Activated CD4-positive, alpha-beta memory T cell treated with anti-CD3 and anti-CD28 coated beads, Interleukin-2, amount 10 ng/mL, durations not matched to agents 7 days and 5 days (primary cell): ENCODE results near the gene MET. TPM values are rescaled to one million over a fixed set of nuclear protein-coding genes. Genes with fewer than 3 reads are reported as not detected.
"Not testable (repeated sequence)": the region's sequence is repeated elsewhere in the genome, so short reads cannot be mapped to it uniquely, and the experiment has no call there.

ENCODE experiments used
- CTCF ChIA-PET: fragments of 350-600 bp; sonication (Branson Sonifier 250); formaldehyde crosslinking; loops from one replicate; lab custom pipeline; 2021; ENCODE audit warnings: antibody characterized with exemption, inconsistent platforms; lab: Charles Lee
- POLR2A ChIA-PET: fragments of 350-600 bp; sonication (Branson Sonifier 250); formaldehyde crosslinking; loops from one replicate; lab custom pipeline; 2021; ENCODE audit warnings: antibody characterized with exemption; lab: Charles Lee
- DNase-seq: peaks from one replicate; pipeline ENCODE4 v3.0.0-alpha.2; 2020
- H3K27ac Mint-ChIP-seq: one replicate; pipeline ENCODE4 v1.8.0; 2021; ENCODE audit warnings: mild to moderate bottlenecking, mixed read lengths
- H3K27me3 Mint-ChIP-seq: one replicate; pipeline ENCODE4 v1.8.0; 2021; ENCODE audit warnings: mixed read lengths
- H3K36me3 Mint-ChIP-seq: one replicate; pipeline ENCODE4 v1.8.0; 2021; ENCODE audit warnings: low read depth, mixed read lengths
- H3K4me1 Mint-ChIP-seq: one replicate; pipeline ENCODE4 v1.8.0; 2021; ENCODE audit warnings: mixed read lengths
- H3K4me3 Mint-ChIP-seq: one replicate; pipeline ENCODE4 v1.8.0; 2021; ENCODE audit warnings: mild to moderate bottlenecking, mixed read lengths
- H3K9me3 Mint-ChIP-seq: one replicate; pipeline ENCODE4 v1.8.0; 2021; ENCODE audit warnings: mixed read lengths
- total RNA-seq, 2 experiments: library from RNA; stranded (reverse); gene quantifications; one replicate each; pipeline ENCODE4 v1.2.3, GENCODE V29; 2021

Gene MET
- total RNA-seq, 2 experiments from 2014 or later, result 0.65 to 0.83 TPM

- H3K9me3 Mint-ChIP-seq, result no peaks in the 10 kb centered on the region
- H3K36me3 Mint-ChIP-seq, result no peaks in the 10 kb centered on the region
- ChIA-PET POLR2A (no interaction called here), CTCF (interaction anchor here (0.6 to 1.9 kb wide), 5 partner anchors 29 to 636 kb away, joined by 3 to 5 read pairs (median 4); partner anchors contain the start of gene MET)
- H3K27me3 Mint-ChIP-seq, result peaks cover 8% of the 10 kb centered on the region
- H3K27ac Mint-ChIP-seq, result no peak overlapping the region
- no peak for DNase-seq
- no peaks in the 10 kb centered on the region for H3K4me1 Mint-ChIP-seq
- no peak overlapping the region for H3K4me3 Mint-ChIP-seq
Measured at GRCh38 chr7:116809636-116810266, 137.8 kb downstream of the MET start.

- peaks cover 8% of the 10 kb centered on the region for H3K27me3 Mint-ChIP-seq
- POLR2A ChIA-PET, result no interaction called here
- CTCF ChIA-PET, result interaction anchor here (0.6 to 1.9 kb wide), 5 partner anchors 29 to 637 kb away, joined by 3 to 5 read pairs (median 4); partner anchors contain the start of gene MET
- no peaks in the 10 kb centered on the region for H3K36me3 Mint-ChIP-seq
- no peak for DNase-seq
- no peaks in the 10 kb centered on the region for H3K9me3 Mint-ChIP-seq
- H3K4me1 Mint-ChIP-seq, result no peaks in the 10 kb centered on the region
- H3K27ac Mint-ChIP-seq, result no peak overlapping the region
- no peak overlapping the region for H3K4me3 Mint-ChIP-seq
Measured at GRCh38 chr7:116810267-116811116, 138.5 kb downstream of the MET start.

GRCh38 chr7:116811768-116812167, 139.8 kb downstream of the MET start:
- Mint-ChIP-seq H3K27me3 (peaks cover 8% of the 10 kb centered on the region), H3K27ac (no peak overlapping the region), H3K4me1 (no peaks in the 10 kb centered on the region), H3K9me3 (no peaks in the 10 kb centered on the region), H3K36me3 (no peaks in the 10 kb centered on the region), H3K4me3 (no peak overlapping the region)
- DNase-seq, result no peak
- ChIA-PET POLR2A (no interaction called here), CTCF (no interaction called here)

- H3K27me3 Mint-ChIP-seq, result peaks cover 14% of the 10 kb centered on the region
- no peak for DNase-seq
- ChIA-PET CTCF (no interaction called here), POLR2A (no interaction called here)
- no peak overlapping the region for H3K27ac Mint-ChIP-seq
- H3K9me3 Mint-ChIP-seq, result no peaks in the 10 kb centered on the region
- H3K36me3 Mint-ChIP-seq, result no peaks in the 10 kb centered on the region
- H3K4me1 Mint-ChIP-seq, result no peaks in the 10 kb centered on the region
- no peak overlapping the region for H3K4me3 Mint-ChIP-seq
Measured at GRCh38 chr7:116812860-116813259, 140.9 kb downstream of the MET start.

- H3K9me3 Mint-ChIP-seq, H3K4me1 Mint-ChIP-seq, H3K27ac Mint-ChIP-seq, H3K36me3 Mint-ChIP-seq, H3K4me3 Mint-ChIP-seq, DNase-seq, CTCF ChIA-PET, POLR2A ChIA-PET: not testable (repeated sequence)
- H3K27me3 Mint-ChIP-seq, result peaks cover 14% of the 10 kb centered on the region
Measured at GRCh38 chr7:116813371-116813770, 141.4 kb downstream of the MET start.

- H3K27me3 Mint-ChIP-seq, result peaks cover 26% of the 10 kb centered on the region
- no peak for DNase-seq
- POLR2A ChIA-PET, result no interaction called here
- H3K27ac Mint-ChIP-seq, result no peak overlapping the region
- H3K9me3 Mint-ChIP-seq, result no peaks in the 10 kb centered on the region
- CTCF ChIA-PET, result no interaction called here
- H3K36me3 Mint-ChIP-seq, result no peaks in the 10 kb centered on the region
- H3K4me3 Mint-ChIP-seq, result no peak overlapping the region
- no peaks in the 10 kb centered on the region for H3K4me1 Mint-ChIP-seq
Measured at GRCh38 chr7:116815041-116815440, 143.0 kb downstream of the MET start.

GRCh38 chr7:116820149-116820548, 148.2 kb downstream of the MET start:
- CTCF ChIA-PET, result no interaction called here
- no peak for DNase-seq
- peaks cover 2% of the 10 kb centered on the region for H3K9me3 Mint-ChIP-seq
- POLR2A ChIA-PET, result no interaction called here
- H3K27me3 Mint-ChIP-seq, result peaks cover 43% of the 10 kb centered on the region
- H3K4me1 Mint-ChIP-seq, result no peaks in the 10 kb centered on the region
- no peak overlapping the region for H3K4me3 Mint-ChIP-seq
- H3K27ac Mint-ChIP-seq, result no peak overlapping the region
- H3K36me3 Mint-ChIP-seq, result no peaks in the 10 kb centered on the region

GRCh38 chr7:116821647-116822046, 149.7 kb downstream of the MET start:
- H3K4me1 Mint-ChIP-seq, result not testable (repeated sequence)

GRCh38 chr7:116824449-116824848, 152.5 kb downstream of the MET start:
- Mint-ChIP-seq H3K27ac (no peak overlapping the region), H3K4me1 (no peaks in the 10 kb centered on the region), H3K27me3 (peaks cover 38% of the 10 kb centered on the region), H3K4me3 (no peak overlapping the region), H3K9me3 (peaks cover 2% of the 10 kb centered on the region), H3K36me3 (no peaks in the 10 kb centered on the region)
- CTCF ChIA-PET, result no interaction called here
- POLR2A ChIA-PET, result no interaction called here
- no peak for DNase-seq

More at GRCh38 chr7:116821647-116822046, 149.7 kb downstream of the MET start:
- H3K27ac Mint-ChIP-seq, H3K36me3 Mint-ChIP-seq, CTCF ChIA-PET, H3K4me3 Mint-ChIP-seq, H3K9me3 Mint-ChIP-seq, DNase-seq, POLR2A ChIA-PET: not testable (repeated sequence)
- H3K27me3 Mint-ChIP-seq, result peaks cover 48% of the 10 kb centered on the region

GRCh38 chr7:116828281-116828680, 156.3 kb downstream of the MET start:
- POLR2A ChIA-PET, result no interaction called here
- no peak for DNase-seq
- Mint-ChIP-seq H3K4me3 (no peak overlapping the region), H3K27ac (no peak overlapping the region), H3K9me3 (peaks cover 2% of the 10 kb centered on the region), H3K27me3 (peaks cover 26% of the 10 kb centered on the region), H3K4me1 (no peaks in the 10 kb centered on the region), H3K36me3 (no peaks in the 10 kb centered on the region)
- CTCF ChIA-PET, result no interaction called here

GRCh38 chr7:116829041-116829440, 157.0 kb downstream of the MET start:
- CTCF ChIA-PET, result no interaction called here
- no peak overlapping the region for H3K4me3 Mint-ChIP-seq
- no peak overlapping the region for H3K27ac Mint-ChIP-seq
- peaks cover 18% of the 10 kb centered on the region for H3K27me3 Mint-ChIP-seq
- DNase-seq, result no peak
- POLR2A ChIA-PET, result no interaction called here
- no peaks in the 10 kb centered on the region for H3K4me1 Mint-ChIP-seq
- no peaks in the 10 kb centered on the region for H3K36me3 Mint-ChIP-seq
- peaks cover 2% of the 10 kb centered on the region for H3K9me3 Mint-ChIP-seq

GRCh38 chr7:116829493-116829892, 157.5 kb downstream of the MET start:
- H3K4me3 Mint-ChIP-seq, result no peak overlapping the region
- peaks cover 14% of the 10 kb centered on the region for H3K27me3 Mint-ChIP-seq
- CTCF ChIA-PET, result no interaction called here
- no peaks in the 10 kb centered on the region for H3K4me1 Mint-ChIP-seq
- POLR2A ChIA-PET, result no interaction called here
- no peak for DNase-seq
- peaks cover 2% of the 10 kb centered on the region for H3K9me3 Mint-ChIP-seq
- H3K36me3 Mint-ChIP-seq, result no peaks in the 10 kb centered on the region
- no peak overlapping the region for H3K27ac Mint-ChIP-seq

- Mint-ChIP-seq H3K4me3 (no peak overlapping the region), H3K9me3 (no peaks in the 10 kb centered on the region), H3K27ac (no peak overlapping the region), H3K36me3 (no peaks in the 10 kb centered on the region), H3K27me3 (peaks cover 4% of the 10 kb centered on the region), H3K4me1 (no peaks in the 10 kb centered on the region)
- ChIA-PET CTCF (no interaction called here), POLR2A (interaction anchor here (0.5 kb wide), 1 partner anchor 189 kb away, joined by 3 read pairs; no protein-coding TSS in a partner anchor)
- DNase-seq, result no peak
Measured at GRCh38 chr7:116832692-116833091, 160.7 kb downstream of the MET start.
